VCaP (cell line): ENCODE measurements around the gene FOXN3.

Experiments used
- H3K27ac ChIP-seq: fragments of 450-650 bp; 2 replicates; pipeline ENCODE4 v1.5.1; 2017
- TF ChIP-seq, protein P1 (sequence below): fragments of 450-650 bp; conservative IDR thresholded peaks from 2 replicates; pipeline ENCODE4 v1.5.1; 2017; ENCODE audit warnings: mild to moderate bottlenecking, moderate library complexity

The FOXN3 gene

GRCh38 chr14:89382901-89383845, 33.9 kb downstream of the FOXN3 start:
- H3K27ac ChIP-seq: no peak overlapping the region
- TF ChIP-seq, protein P1, sequence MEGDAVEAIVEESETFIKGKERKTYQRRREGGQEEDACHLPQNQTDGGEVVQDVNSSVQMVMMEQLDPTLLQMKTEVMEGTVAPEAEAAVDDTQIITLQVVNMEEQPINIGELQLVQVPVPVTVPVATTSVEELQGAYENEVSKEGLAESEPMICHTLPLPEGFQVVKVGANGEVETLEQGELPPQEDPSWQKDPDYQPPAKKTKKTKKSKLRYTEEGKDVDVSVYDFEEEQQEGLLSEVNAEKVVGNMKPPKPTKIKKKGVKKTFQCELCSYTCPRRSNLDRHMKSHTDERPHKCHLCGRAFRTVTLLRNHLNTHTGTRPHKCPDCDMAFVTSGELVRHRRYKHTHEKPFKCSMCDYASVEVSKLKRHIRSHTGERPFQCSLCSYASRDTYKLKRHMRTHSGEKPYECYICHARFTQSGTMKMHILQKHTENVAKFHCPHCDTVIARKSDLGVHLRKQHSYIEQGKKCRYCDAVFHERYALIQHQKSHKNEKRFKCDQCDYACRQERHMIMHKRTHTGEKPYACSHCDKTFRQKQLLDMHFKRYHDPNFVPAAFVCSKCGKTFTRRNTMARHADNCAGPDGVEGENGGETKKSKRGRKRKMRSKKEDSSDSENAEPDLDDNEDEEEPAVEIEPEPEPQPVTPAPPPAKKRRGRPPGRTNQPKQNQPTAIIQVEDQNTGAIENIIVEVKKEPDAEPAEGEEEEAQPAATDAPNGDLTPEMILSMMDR: no peak

GRCh38 chr14:89382487-89382886, 34.5 kb downstream of the FOXN3 start:
- TF ChIP-seq, protein P1: no peak
- no peak overlapping the region for H3K27ac ChIP-seq

- TF ChIP-seq, protein P1: no peak
- H3K27ac ChIP-seq: no peak overlapping the region
Measured at GRCh38 chr14:89379891-89380820, 36.9 kb downstream of the FOXN3 start.

- TF ChIP-seq, protein P1: no peak
- H3K27ac ChIP-seq: no peak overlapping the region
Measured at GRCh38 chr14:89379006-89379405, 38.0 kb downstream of the FOXN3 start.

DNA sequence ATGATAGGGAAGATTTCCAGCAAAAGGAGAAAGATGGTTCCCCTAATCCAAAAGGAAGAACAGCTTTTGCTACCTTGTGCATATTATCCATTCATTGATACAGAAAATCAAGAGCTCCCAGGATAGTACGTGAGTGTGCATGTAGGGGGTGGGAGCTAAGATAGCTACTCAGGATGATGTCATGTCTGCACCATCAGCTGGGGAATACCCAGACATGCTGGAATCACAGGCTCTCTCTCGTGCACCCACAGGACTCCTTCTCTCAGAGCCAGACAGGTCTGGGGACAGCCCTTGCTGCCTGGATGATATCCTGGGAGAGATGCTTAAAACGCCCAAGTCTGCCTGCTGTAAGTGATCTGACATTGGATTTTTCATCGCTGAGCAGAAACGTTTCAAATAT, 38.9 kb downstream of the FOXN3 start:
- TF ChIP-seq, protein P1: no peak

GRCh38 chr14:89377544-89377943, 39.5 kb downstream of the FOXN3 start:
- TF ChIP-seq, protein P1: no peak
- H3K27ac ChIP-seq: no peak overlapping the region

More for the DNA sequence above, 38.9 kb downstream of the FOXN3 start:
- H3K27ac ChIP-seq: no peak overlapping the region

GRCh38 chr14:89374908-89375307, 42.1 kb downstream of the FOXN3 start:
- TF ChIP-seq, protein P1: no peak
- no peak overlapping the region for H3K27ac ChIP-seq
